GM21737 (cell line): ENCODE results near the gene ZNF74.

Experiments used
- ATAC-seq: cut with Tn5 transposase; IDR thresholded peaks from one replicate; pipeline ENCODE4 v1.9.1; 2021; ENCODE audit warnings: mild to moderate bottlenecking, moderate library complexity; ENCODE audit not compliant: unreplicated experiment

Gene ZNF74

DNA sequence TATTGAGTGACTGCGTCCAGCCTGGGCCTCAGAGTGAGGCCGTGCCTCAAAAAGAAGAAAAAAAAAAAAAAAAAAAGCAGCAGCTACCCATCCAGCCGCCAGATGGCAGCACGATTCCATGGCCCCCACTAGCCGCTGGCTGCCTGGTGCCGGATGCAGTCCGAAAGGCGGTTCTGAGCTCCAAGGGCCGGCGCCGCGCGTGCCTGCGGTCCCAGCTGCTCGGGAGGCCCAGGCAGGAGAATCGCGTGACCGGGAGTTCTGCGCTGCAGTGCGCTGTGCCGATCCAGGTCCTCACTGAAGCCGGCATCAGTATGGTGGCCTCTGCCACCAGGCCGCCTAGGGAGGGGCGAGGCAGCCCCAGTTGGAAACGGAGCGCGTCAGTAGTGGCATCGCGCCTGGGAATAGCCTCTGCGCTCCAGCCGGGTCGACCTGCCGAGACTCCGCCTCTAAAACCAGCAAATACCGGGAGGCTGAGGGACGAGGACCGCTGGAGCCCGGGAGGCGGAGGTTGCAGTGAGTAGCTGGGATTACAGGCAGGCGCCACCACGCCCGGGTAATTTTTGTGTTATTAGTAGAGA is 24.3 kb downstream of the ZNF74 start:
- no peak for ATAC-seq

DNA sequence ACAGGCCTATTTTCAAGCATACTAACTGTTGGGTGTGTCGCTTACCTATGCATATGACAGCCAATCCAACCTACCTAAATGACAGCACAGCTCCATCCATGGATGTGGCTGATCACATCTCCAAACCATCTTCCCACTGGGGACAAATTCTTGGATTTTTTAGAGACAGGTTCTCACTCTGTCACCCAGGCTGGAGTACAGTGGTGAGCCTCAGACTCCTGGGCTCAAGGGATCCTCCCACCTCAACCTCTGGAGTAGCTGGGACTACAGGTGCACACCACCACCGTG is 25.7 kb downstream of the ZNF74 start:
- ATAC-seq: no peak

DNA sequence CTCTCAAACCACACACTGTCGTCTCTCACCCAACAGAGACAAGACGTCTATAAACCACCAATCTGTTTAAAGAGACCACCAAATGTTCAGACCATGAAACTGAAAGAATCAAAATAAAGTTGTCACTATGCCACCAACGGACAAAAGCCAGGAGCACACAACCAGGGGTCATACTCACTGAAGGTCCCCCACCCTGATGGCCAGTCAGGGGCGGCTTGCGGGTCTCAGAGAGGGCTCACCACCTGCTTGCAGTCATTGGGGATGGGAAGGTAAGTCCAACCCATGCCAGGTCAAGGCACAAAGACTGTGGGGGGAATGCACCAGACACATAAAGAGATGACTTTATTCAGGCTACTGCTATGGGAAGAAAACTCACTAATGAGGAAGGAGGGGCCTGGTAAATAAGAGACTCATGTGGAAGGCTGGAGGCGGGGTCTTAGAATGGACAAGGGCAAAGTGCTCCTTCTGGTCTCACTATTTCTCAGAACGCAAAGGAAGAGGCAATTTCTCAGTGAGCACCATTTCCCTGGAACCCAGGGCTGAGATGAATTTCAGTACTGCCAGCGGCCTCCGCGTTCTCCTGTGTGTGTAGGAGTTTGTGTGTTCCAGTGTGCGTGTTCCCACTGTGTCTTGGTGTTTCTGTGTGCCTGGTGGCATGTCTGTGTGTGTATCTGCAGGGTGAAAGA is 26.3 kb downstream of the ZNF74 start:
- no peak for ATAC-seq

DNA sequence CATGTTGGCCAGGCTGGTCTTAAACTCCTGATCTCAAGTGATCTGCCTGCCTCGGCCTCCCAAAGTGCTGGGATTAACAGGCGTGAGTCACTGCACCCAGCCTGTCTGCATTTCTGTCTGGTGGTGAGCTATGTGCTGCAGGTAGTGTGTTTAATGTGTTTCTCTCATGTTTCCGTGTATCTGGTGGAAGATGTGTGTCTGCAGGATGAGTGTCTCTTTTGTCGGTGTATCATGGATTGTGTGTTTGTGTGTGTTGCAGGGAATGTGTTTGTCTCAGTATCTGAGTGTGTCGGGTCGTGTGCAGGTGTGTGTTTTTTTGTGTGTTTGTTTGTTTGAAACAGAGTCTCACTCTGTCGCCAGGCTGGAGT is 27.5 kb downstream of the ZNF74 start:
- ATAC-seq: no peak

DNA sequence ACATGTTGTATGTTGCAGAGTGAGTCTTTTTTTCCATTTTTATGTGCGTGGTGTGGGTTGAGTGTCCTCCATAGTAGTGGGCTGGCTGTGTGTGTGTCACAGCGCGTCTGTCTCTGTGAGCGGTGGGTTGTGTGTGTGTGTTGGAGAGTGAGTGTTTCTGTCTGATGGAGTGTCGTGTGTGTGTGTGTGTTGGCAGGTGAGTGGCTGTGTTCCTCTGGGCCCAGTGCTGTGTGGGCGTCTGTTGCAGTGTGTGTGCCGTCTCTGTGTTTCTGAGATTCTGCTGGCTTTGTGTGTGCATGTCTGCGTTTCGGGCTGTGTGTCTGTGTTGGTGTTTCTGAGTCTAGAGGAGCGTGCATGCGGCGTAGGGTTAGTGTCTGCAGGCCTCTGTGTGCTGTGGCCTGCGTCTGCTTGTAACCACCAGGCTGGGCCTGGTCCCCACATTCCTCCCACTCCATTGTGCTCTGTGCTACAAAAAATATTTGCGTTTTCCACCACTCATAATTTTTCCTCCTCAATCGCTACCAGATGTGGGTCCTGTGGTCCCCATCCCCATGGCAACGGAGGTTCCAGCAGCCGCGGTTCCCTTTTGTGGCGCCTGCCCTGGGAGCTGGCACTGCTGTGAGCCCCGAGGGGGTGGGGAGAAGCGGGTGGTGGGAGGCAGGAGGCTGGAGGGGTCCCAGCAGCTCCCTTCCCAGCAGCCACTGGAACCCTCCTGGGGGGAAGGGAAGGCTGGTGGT is 28.5 kb downstream of the ZNF74 start:
- ATAC-seq: no peak

DNA sequence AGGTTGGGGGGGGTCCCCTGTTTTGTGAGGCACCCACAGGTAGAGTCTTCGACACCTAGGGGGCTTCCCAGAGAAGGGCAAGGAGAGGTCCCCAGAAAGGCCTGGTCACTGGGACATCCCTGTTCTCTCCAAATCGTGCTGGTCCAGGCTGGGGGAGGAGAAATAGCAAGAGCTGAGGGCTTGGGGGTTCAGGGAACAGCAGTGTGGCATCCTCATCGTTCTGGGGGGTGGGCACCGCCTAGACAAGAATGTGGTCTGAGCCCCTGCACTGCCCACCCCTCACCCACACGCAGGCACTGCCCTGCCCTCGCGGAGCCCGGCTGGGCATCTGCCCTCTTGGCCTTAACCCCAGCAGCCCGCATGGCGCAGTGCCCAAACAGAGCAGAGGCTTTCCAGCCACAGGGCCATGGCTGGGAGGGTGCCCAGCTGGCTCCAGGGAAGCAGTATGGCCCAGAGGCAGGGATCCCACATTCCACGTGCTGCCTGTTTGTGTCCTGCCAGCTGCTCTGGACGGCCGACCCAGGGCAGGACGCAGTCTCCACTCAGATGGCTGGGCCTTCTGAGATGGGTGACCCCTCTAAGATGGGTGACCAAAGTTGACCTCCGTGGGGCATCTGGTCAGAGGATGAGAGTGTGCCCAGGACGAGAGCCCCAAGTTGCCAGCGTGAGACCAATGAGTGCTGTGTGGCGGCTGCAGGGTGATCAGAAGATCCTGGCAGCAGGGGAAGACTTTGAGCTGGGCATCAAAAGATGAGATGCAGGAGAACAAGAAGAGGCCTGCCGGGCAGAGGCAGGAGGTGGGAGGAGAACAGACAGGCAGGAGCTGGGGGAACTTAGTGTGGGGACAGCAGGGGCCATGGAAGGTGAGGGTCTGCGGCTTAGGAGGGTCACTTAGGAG is 29.3 kb downstream of the ZNF74 start:
- ATAC-seq: no peak

DNA sequence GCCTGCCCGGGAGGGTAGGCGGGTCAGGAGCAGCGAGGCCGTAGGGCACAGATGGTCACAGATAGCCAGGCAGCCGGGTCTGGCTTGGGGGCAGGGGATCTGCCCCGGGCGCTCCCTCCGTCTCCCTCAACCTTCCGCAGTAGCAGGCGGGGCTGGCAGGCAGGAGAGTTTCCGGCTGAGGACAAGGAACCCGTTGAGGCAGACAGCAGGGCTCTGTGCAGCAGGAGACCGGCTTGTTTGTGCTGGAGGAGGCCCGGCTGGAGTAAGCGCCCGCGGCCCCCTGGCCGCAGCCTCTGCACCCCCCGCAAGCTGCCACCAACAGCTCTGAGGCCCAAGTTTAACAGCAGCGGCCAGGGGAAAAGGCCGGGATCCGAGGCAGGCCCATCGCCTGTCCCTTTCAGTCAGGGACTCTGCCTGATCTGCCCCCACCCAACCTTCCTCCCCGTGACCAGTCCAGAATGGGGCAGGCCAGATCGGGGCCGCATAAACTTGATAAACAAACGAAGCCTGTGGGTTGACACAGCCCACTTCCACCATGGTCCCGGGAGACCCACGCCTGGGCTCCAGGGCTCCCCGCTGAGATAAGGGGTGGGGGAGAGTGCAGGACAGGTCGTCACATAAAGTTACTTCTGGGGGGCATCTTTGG is 30.1 kb downstream of the ZNF74 start:
- ATAC-seq: no peak

DNA sequence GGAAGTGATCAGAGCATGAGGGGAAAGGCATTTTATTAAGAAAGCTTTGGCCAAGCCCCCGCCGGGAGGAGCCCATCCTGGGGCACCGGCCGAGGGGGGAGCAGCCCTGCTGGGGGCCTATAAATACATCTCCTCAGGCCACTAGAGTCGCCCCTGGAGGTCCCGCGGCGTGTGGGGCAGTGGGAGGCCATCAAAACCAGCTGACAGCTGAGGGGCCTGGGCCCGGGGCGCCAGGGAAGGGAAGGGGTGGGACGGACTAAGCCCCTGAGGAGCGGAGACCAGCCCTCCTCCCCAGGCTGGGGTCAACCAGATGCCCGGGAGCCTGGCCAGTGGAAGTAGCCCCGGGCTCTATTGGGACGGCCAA is 30.6 kb downstream of the ZNF74 start:
- ATAC-seq: no peak

DNA sequence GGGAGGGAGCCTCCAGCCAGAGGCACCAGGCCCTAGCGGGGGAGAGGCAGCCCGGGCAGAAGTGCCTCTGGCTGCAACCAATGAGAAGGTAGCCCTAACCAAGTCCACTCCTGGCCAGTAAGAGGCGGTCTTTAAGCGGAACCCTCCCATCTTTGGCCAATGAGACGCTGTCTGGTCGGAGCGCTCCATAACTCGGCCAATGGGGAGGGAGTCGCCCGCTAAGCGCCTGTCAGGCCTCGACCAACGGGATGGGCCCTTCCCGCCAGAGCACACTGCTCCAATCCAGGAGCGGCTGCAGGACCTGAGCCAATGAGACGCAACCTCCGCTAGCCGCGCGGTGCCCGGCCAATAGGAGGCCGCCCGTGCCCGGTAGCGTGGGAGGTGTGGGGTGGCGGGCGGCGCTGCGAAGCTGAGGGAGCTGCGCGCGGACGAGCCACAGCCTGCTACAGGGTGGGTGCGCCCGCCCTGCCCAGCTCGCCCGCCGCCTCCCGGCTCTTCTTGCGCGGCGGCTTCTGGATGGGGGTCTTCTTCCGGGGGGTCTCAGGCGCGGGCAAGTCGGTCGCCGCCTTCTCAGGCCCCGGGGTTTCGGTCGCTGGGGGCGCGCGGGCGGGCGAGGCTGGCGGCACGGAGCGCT is 31.1 kb downstream of the ZNF74 start:
- ATAC-seq: no peak

DNA sequence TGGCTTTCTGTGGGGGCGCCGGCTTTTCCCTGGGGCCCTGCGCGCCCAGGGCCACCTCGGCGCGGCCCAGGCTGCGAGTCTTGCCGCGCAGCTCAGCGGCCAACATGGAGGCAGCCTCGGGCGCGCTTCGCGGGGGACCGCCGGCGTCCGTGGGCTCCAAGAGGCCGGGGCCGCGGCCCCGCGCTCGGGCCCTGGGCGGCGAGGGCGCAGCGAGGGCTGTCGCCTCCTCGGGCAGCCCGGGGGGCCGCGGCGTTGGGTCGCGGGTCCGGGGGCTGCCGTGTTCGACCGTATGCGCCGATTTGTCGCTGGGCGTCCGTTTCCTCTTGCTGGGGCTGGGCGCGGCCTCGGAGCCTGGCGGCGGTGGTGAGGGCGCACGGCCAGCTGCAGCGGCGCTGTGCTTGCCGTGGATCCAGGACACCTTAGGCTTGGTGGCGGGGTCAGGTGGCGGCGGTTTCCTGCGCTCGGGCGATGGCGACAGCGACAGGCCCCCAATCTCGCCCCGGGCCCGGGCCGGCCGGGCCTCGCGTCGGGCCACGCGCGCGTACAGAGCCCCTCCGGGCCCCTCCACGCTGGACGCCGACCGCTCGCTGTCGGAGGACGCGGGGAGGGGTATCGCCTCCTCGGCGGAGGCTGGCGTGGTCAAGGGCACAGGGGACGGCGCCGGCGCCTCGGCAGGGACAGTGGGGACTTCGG is 31.8 kb downstream of the ZNF74 start:
- no peak for ATAC-seq

DNA sequence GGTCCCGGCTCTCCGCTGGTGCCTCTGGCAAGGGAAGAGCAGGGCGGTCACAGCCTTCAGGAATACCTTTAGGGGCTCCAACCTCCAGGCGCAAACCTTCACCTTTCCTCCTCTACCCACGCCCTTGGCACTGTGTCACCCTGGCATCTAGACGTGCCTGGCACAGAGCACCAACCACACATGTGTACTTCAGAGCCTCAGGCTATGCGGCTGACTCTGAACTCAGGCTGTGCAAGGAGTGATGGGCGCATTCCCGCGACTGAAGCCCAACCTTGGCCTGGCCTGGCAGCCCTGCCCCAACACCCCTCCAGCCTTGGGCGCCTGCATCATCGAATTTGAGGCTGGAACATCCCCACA is 32.3 kb downstream of the ZNF74 start:
- ATAC-seq: no peak

DNA sequence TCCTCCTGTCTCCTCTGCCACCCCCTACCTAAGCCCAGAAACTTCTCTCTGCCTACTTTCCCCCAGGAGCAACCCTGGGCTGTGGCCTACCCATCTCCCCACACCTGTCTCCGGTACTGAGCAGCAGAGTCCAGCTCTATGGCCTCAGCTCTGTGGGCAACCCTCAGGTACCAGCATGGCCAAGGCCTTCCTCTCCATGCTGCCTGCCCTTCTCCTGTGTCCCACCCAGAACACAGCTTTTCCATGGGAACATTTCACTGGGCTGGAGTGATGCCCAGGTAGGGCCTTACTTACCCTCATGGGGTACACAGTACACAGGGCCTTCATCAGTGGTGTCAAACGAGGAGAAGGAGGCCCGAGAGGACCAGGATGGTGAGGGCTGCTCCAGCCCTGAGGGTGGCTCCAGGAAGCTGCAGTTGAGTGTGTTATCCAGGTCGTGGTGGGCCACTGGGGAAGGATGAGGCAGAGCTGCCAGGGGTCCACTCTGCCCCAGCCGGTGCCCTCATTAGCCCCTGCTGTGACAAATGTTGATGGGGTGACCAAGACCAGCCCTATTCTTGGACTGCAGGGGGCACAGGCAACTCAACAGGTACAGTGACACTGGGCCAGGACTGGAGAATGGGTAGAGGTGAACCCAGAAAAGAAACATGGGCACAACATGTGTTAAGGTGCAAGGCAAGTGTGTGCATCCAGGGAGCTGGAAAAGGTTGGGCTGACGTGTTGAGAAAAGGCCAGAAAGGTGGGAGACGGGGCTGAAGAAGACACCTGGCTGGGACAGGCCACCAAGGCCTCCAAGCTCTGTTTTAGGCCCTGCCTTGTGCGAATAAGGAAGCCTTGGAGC is 33.4 kb downstream of the ZNF74 start:
- ATAC-seq: no peak

DNA sequence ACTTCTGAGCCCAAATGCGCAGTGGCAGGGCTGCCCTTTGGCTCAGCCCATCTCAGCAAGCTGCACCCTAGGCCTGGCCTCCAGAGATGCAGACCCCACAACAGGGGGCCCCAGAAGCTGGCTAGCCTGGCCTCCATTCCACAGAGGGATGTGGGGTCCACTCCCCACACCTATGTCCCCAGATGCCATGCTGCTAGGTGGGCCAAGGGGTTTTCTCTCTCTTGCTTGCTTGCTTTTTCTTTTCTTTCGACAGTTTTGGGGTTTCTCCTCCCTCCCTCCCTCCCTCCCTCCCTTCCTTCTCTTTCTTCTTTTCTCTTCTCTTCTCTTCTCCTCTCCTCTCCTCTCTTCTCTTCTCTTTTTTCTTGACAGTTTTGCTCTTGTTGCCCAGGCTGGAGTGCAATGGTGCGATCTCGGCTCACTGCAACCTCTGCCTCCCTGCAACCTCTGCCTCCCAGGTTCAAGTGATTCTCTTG is 34.0 kb downstream of the ZNF74 start:
- ATAC-seq: no peak

DNA sequence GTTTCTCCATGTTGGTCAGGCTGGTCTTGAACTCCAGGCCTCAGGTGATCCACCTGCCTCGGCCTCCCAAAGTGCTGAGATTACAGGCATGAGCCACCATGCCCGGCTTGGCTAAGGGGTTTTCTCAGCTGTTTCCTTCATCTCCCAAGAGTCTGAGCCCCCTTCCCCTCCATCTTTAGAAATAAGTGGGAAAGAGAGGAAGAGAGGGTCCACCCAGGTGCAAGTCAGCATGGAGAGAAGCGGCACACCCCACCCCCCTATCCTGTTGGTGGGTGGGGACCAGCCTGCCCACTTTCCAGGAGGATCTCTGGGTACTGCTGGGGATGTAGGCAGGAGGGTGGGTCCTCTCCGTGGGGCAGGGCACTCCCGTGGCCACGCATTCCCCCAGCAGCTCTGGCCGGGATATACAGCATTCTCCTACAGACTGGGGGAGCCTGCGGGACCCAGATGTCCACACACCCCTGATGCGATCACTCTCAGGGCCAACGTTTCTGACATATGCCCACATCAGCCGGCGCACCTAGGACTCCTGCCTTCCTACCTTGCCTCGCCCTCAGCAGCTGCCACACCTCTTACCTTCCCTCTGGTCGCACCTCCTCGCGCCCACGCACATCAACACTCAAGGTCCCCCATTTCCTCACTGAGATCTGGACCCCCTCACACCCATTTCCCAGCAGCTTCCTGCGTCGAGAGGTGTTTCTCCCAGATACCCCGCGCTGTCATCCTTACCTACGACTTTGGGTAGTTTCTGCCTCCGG is 34.7 kb downstream of the ZNF74 start:
- no peak for ATAC-seq

DNA sequence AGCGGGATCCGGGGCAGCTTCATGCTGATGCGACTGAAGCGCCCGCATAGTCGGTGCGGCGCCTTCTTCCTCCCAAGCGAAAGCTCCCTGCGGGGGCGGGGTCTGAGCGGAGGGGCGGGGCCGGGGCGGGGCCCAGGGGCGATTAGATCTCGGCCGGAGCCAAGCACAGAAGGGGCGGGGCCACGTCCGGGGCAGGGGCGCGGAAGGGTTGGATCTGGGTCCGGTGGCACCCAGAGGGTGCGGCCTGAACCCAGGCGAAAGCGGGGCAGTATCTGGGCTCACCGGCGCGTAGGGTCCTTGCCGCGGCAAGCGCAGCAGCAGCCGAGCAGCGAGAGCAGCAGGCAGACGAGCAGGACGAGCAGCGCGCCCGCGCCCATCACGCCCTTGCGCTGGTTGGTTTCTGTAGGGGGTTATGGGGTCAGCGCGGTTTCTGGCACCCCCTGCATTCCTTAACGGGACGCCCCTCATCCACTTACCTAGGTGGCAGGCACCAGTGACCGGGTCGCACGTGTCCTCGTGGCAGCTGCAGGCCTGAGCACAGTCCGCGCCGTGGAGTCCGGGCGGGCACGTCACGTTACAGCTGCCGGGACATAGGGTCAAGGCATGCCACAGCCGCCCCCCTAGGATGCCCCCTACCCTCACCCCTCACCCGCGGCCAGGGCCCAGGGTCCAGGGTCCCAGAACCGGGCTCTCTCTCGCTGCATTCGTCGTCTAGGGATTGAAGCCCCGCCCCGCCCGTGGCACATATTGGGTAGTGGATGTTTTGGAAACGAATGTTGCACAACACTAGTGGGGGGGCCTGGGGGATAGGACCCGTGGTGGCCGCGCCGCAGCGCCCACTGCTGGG is 35.5 kb downstream of the ZNF74 start:
- no peak for ATAC-seq

DNA sequence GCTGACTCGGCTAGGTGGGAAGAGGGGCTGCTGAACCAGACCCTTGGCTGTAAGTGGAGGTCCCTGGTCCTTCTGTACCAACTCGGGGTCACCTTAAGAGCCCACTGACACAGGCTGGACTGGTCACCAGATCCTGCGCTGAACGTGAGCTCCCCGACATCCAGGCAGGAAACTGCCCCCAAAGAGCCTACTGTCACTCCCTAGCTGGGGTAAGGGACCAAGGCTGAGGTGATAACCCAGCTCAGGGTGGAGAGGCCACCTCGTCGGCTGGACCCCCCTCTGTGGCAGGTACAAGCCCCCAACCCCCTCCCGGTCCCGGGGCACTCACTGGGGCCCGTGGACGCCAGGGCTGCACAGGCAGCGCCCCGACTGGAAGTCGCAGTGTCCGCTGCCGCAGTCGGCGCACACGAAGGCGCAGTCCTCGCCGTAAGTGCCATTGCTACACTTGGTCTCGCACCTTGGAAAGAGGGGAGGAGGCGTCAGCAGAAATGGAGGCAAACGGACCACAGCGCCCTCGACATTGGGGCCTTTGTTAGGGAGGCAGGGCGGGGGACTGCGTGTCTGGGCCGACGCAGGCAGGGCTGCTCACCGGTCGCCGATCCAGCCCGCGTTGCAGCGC is 36.3 kb downstream of the ZNF74 start:
- ATAC-seq: no peak
